T-helper 17 cell (primary cell): ENCODE data around the gene IRX6. TPM values are rescaled to one million over a fixed set of nuclear protein-coding genes. Genes with fewer than 3 reads are reported as not detected.

Experiments
- ATAC-seq: fragments of 150-1000 bp; cut with Tn5 transposase; 2 replicates; pipeline ENCODE4 v1.10.0; 2021; ENCODE audit warnings: mild to moderate bottlenecking, moderate library complexity
- DNase-seq, 3 donors: peaks; one replicate each; pipeline versions ENCODE4 v3.0.0 to v3.0.0-alpha.2; 2020 to 2021
- H3K9me3 ChIP-seq: one replicate; pipeline ENCODE4 v1.7.0; 2013; ENCODE audit warnings: low read length, mild to moderate bottlenecking; ENCODE audit not compliant: control insufficient read depth, poor library complexity, severe bottlenecking
- H3K27ac Mint-ChIP-seq: one replicate; pipeline ENCODE4 v1.8.0; 2022; ENCODE audit warnings: mild to moderate bottlenecking, moderate library complexity, mixed read lengths
- H3K27me3 Mint-ChIP-seq: one replicate; pipeline ENCODE4 v1.8.0; 2022; ENCODE audit warnings: mixed read lengths
- H3K36me3 Mint-ChIP-seq: one replicate; pipeline ENCODE4 v1.8.0; 2022; ENCODE audit warnings: low read depth, mixed read lengths
- H3K4me1 Mint-ChIP-seq: one replicate; pipeline ENCODE4 v1.8.0; 2022; ENCODE audit warnings: mild to moderate bottlenecking, mixed read lengths
- H3K4me3 Mint-ChIP-seq: one replicate; pipeline ENCODE4 v1.8.0; 2022; ENCODE audit warnings: mild to moderate bottlenecking, moderate library complexity, mixed read lengths
- total RNA-seq, 4 donors: library from RNA in 2 of 4; stranded (reverse) in 2 of 4; gene quantifications; one replicate each; pipeline ENCODE4 v1.2.3 and lab custom pipeline; 2022 to 2026

The IRX6 gene
- total RNA-seq, 2 donors from 2014 or later: not detected

DNA sequence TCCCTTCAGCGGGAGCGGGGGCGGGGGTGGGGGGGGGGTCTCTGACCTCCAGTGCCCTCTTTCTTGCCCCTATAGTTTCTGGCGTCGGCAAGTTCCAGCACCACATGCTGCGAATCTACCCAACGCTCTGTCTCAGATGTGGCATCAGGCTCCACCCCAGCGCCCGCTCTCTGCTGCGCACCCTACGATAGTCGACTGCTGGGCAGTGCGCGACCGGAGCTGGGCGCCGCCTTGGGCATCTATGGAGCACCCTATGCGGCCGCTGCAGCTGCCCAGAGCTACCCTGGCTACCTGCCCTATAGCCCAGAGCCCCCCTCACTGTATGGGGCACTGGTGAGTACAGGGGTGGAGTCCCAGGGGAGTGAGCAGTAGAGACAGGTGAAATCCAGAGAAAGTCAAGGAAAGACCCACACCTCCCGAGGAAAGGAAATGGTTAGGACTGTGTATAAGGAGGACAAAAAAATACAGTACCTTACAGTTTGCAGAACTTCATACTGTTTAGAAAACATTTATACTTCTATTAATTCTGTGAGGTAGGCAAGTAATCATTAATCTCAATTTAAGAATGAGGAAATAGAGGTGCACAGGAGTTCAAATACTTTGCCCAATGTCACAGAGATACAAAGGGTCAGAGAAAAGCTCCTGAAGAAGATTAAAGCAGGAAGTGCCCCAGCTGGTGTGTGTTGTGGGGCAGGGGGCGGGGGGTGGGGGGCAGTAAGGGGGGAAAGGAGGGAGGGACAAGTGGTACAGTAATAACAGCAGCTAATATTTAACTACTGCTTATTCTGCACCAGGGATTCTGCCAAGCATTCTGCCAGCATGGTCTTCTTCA lies 2.5 kb downstream of the IRX6 start:
- Mint-ChIP-seq H3K27ac (no peak overlapping the region), H3K27me3 (peaks cover 72% of the 10 kb centered on the region), H3K4me3 (no peak overlapping the region), H3K4me1 (peaks cover 10% of the 10 kb centered on the region), H3K36me3 (no peaks in the 10 kb centered on the region)
- DNase-seq (no peak), ATAC-seq (no peak)
- H3K9me3 ChIP-seq: no peaks in the 10 kb centered on the region

DNA sequence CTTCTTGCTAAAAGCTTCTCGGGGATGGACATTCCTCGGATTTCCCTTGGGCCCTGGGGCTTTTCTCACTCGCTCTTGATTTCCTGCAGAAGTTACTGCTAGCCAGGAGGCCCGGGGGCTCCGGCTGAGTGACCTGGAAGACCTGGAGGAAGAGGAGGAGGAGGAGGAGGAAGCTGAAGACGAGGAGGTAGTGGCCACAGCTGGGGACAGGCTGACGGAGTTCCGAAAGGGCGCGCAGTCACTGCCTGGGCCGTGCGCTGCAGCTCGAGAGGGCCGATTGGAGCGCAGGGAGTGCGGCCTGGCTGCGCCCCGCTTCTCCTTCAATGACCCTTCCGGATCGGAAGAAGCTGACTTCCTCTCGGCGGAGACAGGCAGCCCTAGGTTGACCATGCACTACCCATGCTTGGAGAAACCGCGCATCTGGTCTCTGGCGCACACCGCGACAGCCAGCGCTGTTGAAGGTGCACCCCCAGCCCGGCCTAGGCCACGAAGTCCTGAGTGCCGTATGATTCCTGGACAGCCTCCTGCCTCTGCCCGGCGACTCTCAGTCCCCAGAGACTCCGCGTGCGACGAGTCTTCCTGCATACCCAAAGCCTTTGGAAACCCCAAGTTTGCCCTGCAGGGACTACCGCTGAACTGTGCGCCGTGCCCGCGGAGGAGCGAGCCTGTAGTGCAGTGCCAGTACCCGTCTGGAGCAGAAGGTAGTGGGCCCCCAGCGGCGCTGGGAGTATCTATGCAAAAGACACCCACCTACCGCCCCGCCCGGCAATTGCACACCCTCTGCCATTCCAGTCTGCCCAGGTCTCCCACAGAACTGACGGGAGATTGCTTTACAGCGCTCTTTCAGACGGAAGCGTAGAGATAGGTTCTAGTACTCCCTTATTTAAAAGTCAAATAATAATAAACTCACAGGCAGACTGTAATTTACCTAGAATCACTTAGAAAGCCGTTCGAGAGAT lies 4.9 kb downstream of the IRX6 start:
- Mint-ChIP-seq H3K36me3 (no peaks in the 10 kb centered on the region), H3K4me3 (no peak overlapping the region), H3K27ac (no peak overlapping the region), H3K27me3 (peaks cover 88% of the 10 kb centered on the region), H3K4me1 (peaks cover 12% of the 10 kb centered on the region)
- ATAC-seq (no peak), DNase-seq (no peak)
- H3K9me3 ChIP-seq: no peaks in the 10 kb centered on the region

DNA sequence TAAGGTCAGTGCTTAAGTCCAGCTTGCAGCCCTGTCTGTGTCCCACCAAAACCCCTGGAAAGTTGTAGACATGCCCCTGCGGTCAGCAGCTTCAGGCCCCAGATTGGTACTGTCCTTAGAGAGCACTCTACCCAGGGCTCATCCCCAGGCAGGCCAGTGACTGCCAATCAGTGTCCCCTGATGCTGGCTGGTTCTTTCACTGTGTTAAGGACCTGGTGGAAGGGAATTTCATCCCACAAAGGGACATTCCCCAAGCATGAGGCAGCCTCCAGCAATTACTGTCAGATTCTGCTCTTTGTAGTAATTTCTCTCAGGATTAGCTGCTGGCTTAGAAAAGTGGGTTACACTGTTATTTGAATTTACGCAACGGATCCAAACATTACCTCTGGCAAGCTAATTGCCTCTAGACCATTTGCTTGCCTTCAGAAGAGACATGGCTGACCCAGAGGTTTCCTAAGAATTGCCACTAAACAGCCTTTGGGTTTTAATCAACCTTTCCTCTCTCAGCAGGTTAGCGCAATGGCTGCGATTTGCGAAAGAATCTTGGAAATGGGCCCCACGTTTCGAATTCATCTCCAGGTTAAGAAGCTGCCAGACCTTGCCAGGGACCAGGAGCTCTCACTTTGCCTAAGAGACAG lies 5.9 kb downstream of the IRX6 start:
- Mint-ChIP-seq H3K4me1 (peaks cover 12% of the 10 kb centered on the region), H3K4me3 (no peak overlapping the region)

DNA sequence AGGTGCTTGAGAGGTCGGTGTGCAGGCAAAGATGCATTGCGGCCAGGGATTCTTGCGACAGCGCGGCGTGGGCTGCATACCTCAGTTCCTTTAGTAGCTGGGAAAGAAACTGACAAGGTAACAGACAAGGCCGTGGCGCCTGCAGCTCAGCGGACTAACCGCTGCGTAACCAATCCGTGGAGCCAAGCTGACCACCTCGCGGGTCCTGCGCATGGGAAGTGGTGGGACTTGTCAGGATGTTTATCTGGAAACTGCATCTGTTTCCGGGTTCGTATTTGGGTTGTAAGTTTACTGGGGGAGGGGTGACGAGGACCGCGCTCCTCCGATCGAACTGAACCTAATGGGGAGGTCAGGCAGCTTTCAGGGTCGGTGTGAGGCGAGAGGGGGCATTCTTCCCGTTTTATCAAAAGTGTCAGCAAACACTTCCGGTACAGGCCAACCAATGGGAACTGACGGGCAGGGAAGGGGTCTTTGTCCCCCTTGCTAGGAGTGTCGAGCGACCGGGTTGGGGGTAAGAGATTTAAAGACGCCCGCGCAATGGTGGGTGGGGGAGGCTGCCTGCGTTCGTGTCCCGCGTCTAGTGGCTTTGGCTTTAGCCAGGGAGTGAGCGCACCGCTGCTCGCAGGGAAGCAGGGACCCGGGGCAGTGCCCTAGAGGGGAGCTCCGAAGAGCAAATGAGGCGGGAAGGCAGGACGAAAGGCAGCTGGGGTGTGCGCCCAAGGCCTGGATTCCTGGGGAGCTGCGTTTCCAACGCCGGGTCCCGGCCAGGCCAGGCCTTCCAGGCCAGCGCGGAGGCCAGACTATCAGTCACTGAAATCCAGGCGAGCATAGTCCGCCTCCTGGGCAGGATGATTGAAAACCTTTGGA lies 7.0 kb downstream of the IRX6 start:
- no peak overlapping the region for H3K4me3 Mint-ChIP-seq
- H3K4me1 Mint-ChIP-seq: peaks cover 7% of the 10 kb centered on the region
- DNase-seq: no peak
- no peak overlapping the region for H3K27ac Mint-ChIP-seq
- H3K27me3 Mint-ChIP-seq: peaks cover 82% of the 10 kb centered on the region
- no peak for ATAC-seq
- H3K9me3 ChIP-seq: no peaks in the 10 kb centered on the region
- no peaks in the 10 kb centered on the region for H3K36me3 Mint-ChIP-seq

More for the DNA sequence above, 5.9 kb downstream of the IRX6 start:
- H3K36me3 Mint-ChIP-seq: no peaks in the 10 kb centered on the region
- no peaks in the 10 kb centered on the region for H3K9me3 ChIP-seq
- no peak overlapping the region for H3K27ac Mint-ChIP-seq
- DNase-seq (no peak), ATAC-seq (no peak)
- H3K27me3 Mint-ChIP-seq: peaks cover 93% of the 10 kb centered on the region

DNA sequence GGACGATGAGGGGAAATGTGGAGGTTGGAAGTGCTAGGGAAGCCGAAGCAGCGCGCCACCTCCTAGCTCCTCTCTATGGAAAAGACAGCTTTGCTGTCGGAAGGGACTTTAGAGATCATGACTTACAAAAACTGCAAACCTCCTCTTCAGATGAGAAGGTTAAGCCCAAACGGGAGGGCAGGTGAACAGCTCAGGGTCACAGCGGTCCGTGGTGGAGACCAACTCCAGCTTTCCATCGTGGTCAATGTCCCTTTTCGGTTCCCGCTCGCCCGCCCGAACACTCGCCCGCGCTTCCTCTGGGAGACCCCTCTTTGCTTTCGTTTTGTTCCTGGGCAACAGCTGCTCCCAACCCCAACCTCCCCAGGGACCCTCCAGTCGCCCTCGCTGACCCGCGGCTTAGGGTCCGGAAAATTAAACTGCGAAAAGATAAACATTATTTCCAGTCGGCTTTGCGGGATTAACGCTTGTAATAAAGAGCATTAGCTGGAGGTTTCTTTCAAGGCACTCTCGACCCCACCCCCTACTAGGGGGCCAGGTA lies 7.7 kb downstream of the IRX6 start:
- ATAC-seq: no peak
- H3K36me3 Mint-ChIP-seq: no peaks in the 10 kb centered on the region
- no peak for DNase-seq
- H3K9me3 ChIP-seq: no peaks in the 10 kb centered on the region
- peak overlapping the region; percentile 50 for H3K4me3 Mint-ChIP-seq
- H3K27me3 Mint-ChIP-seq: peaks cover 76% of the 10 kb centered on the region
- H3K4me1 Mint-ChIP-seq: peaks cover 7% of the 10 kb centered on the region
- no peak overlapping the region for H3K27ac Mint-ChIP-seq

DNA sequence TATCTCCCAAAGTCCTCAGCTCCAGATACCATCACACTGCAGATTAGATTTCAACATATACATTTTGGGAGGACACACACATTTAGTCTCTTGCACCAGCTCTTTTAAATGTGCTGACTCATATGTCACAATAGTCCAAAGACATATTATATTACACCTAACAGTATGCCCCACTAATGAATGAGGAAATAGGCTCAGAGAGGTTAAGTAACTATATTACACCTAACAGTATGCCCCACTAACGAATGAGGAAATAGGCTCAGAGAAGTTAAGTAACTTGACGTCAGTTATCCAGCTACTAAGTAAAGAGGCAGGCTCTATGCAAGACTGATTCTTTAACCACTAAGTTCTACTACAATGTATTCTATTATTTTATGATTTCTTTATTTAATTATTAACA lies 9.7 kb downstream of the IRX6 start:
- ATAC-seq (no peak), DNase-seq (no peak)
- Mint-ChIP-seq H3K36me3 (no peaks in the 10 kb centered on the region), H3K4me3 (no peak overlapping the region), H3K27me3 (peaks cover 62% of the 10 kb centered on the region), H3K4me1 (peaks cover 7% of the 10 kb centered on the region), H3K27ac (no peak overlapping the region)
- no peaks in the 10 kb centered on the region for H3K9me3 ChIP-seq

DNA sequence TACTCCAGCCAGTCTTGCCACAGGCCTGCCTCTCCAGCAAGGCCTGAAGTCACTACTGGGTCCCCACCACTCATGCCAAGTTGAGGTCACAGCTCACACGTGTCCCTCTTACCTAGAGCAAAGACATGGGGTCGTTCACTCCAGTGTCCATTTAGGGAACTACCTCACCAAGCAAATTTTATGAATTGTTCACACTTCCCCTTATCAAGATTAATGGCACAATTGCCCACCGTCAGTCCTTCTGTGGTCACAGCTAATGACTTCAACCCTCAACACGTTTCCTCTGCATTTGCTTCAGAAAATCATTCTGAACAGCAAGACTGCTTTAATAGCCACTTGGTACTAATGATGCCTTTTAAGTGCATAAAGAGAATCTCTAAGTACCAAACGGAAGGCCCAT lies 14.6 kb downstream of the IRX6 start:
- ATAC-seq: no peak

DNA sequence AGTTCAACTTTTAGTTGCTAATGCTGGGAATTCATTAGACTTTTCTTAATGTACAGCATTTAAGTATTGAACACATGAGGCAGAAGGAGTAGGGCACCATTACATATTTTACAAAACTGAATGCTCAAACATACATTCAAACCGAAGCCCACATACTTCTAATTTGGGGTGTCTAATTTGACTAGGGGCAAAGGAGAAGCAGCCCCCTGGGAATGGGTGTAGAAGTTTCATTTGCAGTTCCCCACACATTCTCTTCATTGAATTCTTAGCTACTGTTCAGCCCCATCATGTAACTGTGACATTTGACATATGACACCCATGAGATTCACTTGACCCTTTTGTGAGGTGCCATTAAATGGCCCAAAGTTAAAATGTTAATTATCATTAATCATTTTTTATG lies 16.4 kb downstream of the IRX6 start:
- H3K9me3 ChIP-seq: no peaks in the 10 kb centered on the region
- Mint-ChIP-seq H3K4me3 (no peak overlapping the region), H3K27ac (no peak overlapping the region), H3K4me1 (no peaks in the 10 kb centered on the region), H3K27me3 (peaks cover 7% of the 10 kb centered on the region), H3K36me3 (peaks cover 2% of the 10 kb centered on the region)
- no peak for ATAC-seq
- no peak for DNase-seq

More for the DNA sequence above, 14.6 kb downstream of the IRX6 start:
- no peak for DNase-seq
- Mint-ChIP-seq H3K27ac (no peak overlapping the region), H3K4me3 (no peak overlapping the region), H3K36me3 (peaks cover 2% of the 10 kb centered on the region), H3K27me3 (peaks cover 14% of the 10 kb centered on the region), H3K4me1 (no peaks in the 10 kb centered on the region)
- H3K9me3 ChIP-seq: no peaks in the 10 kb centered on the region

DNA sequence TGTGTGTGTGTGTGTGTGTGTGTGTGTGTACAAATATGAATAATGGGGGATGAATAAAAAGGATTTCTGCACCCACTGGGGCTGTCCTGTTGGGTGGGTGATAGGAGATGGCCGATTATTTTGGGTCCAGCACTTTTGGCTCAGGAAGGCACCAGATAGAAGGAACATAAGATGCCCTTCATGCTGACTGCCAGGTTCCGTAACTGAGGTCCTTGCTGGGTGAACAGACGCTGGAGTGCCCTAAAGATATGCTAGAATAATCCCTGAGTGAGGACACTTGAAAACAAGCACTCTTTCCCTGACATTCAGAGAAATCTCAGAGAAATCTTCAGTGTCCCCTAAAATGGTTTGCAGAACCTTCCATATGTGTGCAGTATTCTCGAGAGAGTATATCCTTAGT lies 17.7 kb downstream of the IRX6 start:
- no peak for DNase-seq
- Mint-ChIP-seq H3K27me3 (peaks cover 18% of the 10 kb centered on the region), H3K4me3 (no peak overlapping the region), H3K27ac (no peak overlapping the region), H3K36me3 (peaks cover 2% of the 10 kb centered on the region), H3K4me1 (no peaks in the 10 kb centered on the region)
- H3K9me3 ChIP-seq: no peaks in the 10 kb centered on the region
- no peak for ATAC-seq

DNA sequence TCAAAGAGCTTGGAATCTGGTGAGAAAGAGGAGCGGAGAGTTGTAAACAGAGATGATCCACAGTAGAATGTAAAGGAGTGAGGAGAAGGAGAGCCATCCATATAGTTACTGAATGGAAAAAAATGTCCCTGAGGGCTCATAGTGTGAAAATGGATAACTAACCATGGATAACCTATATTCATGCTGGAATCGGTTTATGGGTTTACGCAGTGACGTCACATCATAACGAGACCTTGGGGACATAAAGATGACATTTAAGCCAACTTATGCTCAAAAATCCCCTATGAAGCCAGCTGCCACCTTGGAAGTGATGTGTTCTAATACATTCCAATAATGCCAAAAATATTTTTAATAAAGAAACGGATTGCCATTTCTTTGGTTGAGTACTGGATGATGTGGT lies 22.5 kb downstream of the IRX6 start:
- H3K9me3 ChIP-seq: no peaks in the 10 kb centered on the region
- no peak for ATAC-seq
- H3K27ac Mint-ChIP-seq: no peak overlapping the region
- H3K4me3 Mint-ChIP-seq: no peak overlapping the region
- H3K27me3 Mint-ChIP-seq: peaks cover 25% of the 10 kb centered on the region
- H3K36me3 Mint-ChIP-seq: no peaks in the 10 kb centered on the region
- no peak for DNase-seq
- H3K4me1 Mint-ChIP-seq: no peaks in the 10 kb centered on the region

DNA sequence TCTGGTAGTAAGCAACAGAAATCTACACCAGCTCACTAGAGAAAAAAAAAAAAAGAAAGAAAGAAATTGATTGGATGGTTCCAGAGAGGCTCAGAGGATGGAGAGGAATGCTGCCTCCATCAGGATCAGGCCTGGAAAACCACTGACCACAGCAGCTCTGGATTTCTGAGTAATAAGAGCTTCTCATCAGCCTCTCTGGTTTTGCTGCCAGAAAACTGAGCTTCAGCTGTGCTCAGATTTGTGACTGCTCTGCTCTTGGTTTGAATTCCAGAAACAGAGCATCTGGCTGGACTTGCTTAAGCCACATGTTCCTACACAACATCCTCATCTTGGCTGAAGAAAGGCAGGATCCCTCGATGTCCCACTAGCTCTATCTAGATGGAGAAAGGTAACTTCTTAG lies 25.9 kb downstream of the IRX6 start:
- ATAC-seq (no peak), DNase-seq (no peak)
- H3K9me3 ChIP-seq: no peaks in the 10 kb centered on the region
- H3K27me3 Mint-ChIP-seq: peaks cover 25% of the 10 kb centered on the region
- H3K4me3 Mint-ChIP-seq: no peak overlapping the region
- H3K4me1 Mint-ChIP-seq: no peaks in the 10 kb centered on the region
- no peak overlapping the region for H3K27ac Mint-ChIP-seq
- no peaks in the 10 kb centered on the region for H3K36me3 Mint-ChIP-seq

DNA sequence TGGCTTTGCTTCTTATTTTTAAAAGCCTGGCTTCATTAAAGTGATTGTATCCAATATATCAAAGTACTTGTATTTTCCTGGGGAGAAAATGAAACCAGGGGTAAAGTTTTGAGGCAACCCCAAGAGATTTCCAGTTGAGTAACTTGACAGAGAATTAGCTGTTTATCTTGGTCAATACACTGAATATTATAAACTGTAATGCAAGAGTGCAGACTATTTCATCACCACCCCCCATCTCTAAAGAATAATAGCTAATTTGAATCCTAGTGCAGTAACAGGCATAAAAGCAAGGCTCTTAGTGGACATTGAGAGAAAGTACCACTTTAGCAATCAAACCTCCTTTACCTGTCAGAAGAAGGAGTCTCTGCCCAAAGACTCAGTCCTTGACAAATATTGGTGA lies 27.0 kb downstream of the IRX6 start:
- H3K9me3 ChIP-seq: no peaks in the 10 kb centered on the region
- no peak overlapping the region for H3K4me3 Mint-ChIP-seq
- no peaks in the 10 kb centered on the region for H3K36me3 Mint-ChIP-seq
- H3K4me1 Mint-ChIP-seq: no peaks in the 10 kb centered on the region
- no peak overlapping the region for H3K27ac Mint-ChIP-seq
- ATAC-seq: no peak
- H3K27me3 Mint-ChIP-seq: peaks cover 20% of the 10 kb centered on the region
- no peak for DNase-seq
